CD4-positive, alpha-beta T cell (primary cell): Measurements from ENCODE around the gene GLP2R. TPM values are rescaled to one million over a fixed set of nuclear protein-coding genes. Genes with fewer than 3 reads are reported as not detected.

Experiments
- ATAC-seq: fragments of 200-7000 bp; cut with Tn5 transposase; one replicate; pipeline ENCODE4 v1.10.0; 2022; ENCODE audit warnings: mild to moderate bottlenecking; ENCODE audit not compliant: poor library complexity
- CTCF ChIA-PET: fragments of 350-600 bp; sonication (Branson Sonifier 250); formaldehyde crosslinking; loops from one replicate; lab custom pipeline; 2021; ENCODE audit warnings: antibody characterized with exemption, inconsistent platforms; lab: Charles Lee
- POLR2A ChIA-PET: fragments of 350-600 bp; sonication (Branson Sonifier 250); formaldehyde crosslinking; loops from one replicate; lab custom pipeline; 2021; ENCODE audit warnings: antibody characterized with exemption, inconsistent platforms; lab: Charles Lee
- DNase-seq, 14 experiments: peaks; one replicate each; pipeline ENCODE4 v3.0.0-alpha.2; 2013 to 2020; ENCODE audit warnings: mixed read lengths in 2 of 14
- H3K27ac ChIP-seq, 2 donors: one replicate each; pipeline versions ENCODE4 v1.5.1 to v1.7.0; 2013; ENCODE audit warnings: low read length in 2 of 2, low read depth in 1 of 2, mild to moderate bottlenecking in 1 of 2
- H3K27me3 ChIP-seq, 2 experiments: 1 replicate in 1 of 2; 2 replicates in 1 of 2; pipeline versions ENCODE4 v1.6.1 to v1.7.0; 2013; ENCODE audit warnings: low read length in 2 of 2, control low read depth in 1 of 2, mild to moderate bottlenecking in 1 of 2, moderate library complexity in 1 of 2; ENCODE audit not compliant: insufficient read depth in 2 of 2, control insufficient read depth in 1 of 2
- H3K36me3 ChIP-seq: one replicate; pipeline ENCODE4 v1.6.1; 2013; ENCODE audit warnings: low read length, control low read depth; ENCODE audit not compliant: insufficient read depth
- H3K4me1 ChIP-seq: one replicate; pipeline ENCODE4 v1.6.1; 2013; ENCODE audit warnings: low read length, control low read depth; ENCODE audit not compliant: insufficient read depth
- H3K4me3 ChIP-seq: one replicate; pipeline ENCODE4 v1.5.1; 2013; ENCODE audit warnings: mild to moderate bottlenecking, low read length, moderate library complexity
- H3K9me3 ChIP-seq, 2 experiments: 1 replicate in 1 of 2; 2 replicates in 1 of 2; pipeline versions ENCODE4 v1.6.1 to v1.7.0; 2013; ENCODE audit warnings: low read length in 2 of 2, mild to moderate bottlenecking in 2 of 2, control low read depth in 1 of 2, moderate library complexity in 1 of 2; ENCODE audit not compliant: control insufficient read depth in 1 of 2, insufficient read depth in 1 of 2
- H3K27ac Mint-ChIP-seq: one replicate; pipeline ENCODE4 v1.8.0; 2020; ENCODE audit warnings: mixed read lengths
- H3K27me3 Mint-ChIP-seq: one replicate; pipeline ENCODE4 v1.8.0; 2021; ENCODE audit warnings: mixed read lengths
- H3K36me3 Mint-ChIP-seq: one replicate; pipeline ENCODE4 v1.8.0; 2021; ENCODE audit warnings: low read depth, mixed read lengths
- H3K4me1 Mint-ChIP-seq: one replicate; pipeline ENCODE4 v1.8.0; 2021; ENCODE audit warnings: low read depth, mixed read lengths
- H3K4me3 Mint-ChIP-seq: one replicate; pipeline ENCODE4 v1.8.0; 2020; ENCODE audit warnings: mild to moderate bottlenecking, mixed read lengths
- H3K9me3 Mint-ChIP-seq: one replicate; pipeline ENCODE4 v1.8.0; 2020; ENCODE audit warnings: mixed read lengths
- CTCF ChIP-seq: fragments of 200-600 bp; IDR thresholded peaks from one replicate; pipeline ENCODE4 v1.8.0; 2022; ENCODE audit warnings: antibody characterized with exemption, mild to moderate bottlenecking
- intact Hi-C, 2 experiments: fragments of 100-400 bp; cut with DNase I in 1 of 2; cut with micrococcal nuclease in 1 of 2; formaldehyde crosslinking; loops; one replicate each; pipeline versions ENCODE4 v1.15.1 to v1.9.0; 2023 to 2025; cut with DNase I, micrococcal nuclease
- total RNA-seq, 174 experiments: library from RNA in 2 of 174; stranded (reverse) in 2 of 174; gene quantifications; one replicate each; pipeline ENCODE4 v1.2.3 and lab custom pipeline; 2021 to 2026

GLP2R gene
- total RNA-seq, 2 experiments from 2014 or later: not detected

- Mint-ChIP-seq H3K27ac (no peak overlapping the region), H3K27me3 (peaks cover 34% of the 10 kb centered on the region), H3K4me1 (no peaks in the 10 kb centered on the region), H3K9me3 (no peaks in the 10 kb centered on the region), H3K36me3 (no peaks in the 10 kb centered on the region), H3K4me3 (no peak overlapping the region)
- Histone ChIP-seq H3K4me3 (no peak overlapping the region), H3K27ac (no peak overlapping the region), H3K9me3 (no peaks in the 10 kb centered on the region), H3K36me3 (no peaks in the 10 kb centered on the region), H3K4me1 (no peaks in the 10 kb centered on the region), H3K27me3 (no peaks in the 10 kb centered on the region)
- intact Hi-C loops: no loop called here
- DNase-seq: no peak
- ChIA-PET CTCF (no interaction called here), POLR2A (no interaction called here)
- no peak for ATAC-seq
- no peak for TF ChIP-seq CTCF
Measured at GRCh38 chr17:9895923-9896322, 70.2 kb downstream of the GLP2R start.

GRCh38 chr17:9897372-9897968, 71.7 kb downstream of the GLP2R start:
- Histone ChIP-seq H3K9me3 (no peaks in the 10 kb centered on the region), H3K4me3 (no peak overlapping the region), H3K27ac (no peak overlapping the region), H3K27me3 (no peaks in the 10 kb centered on the region), H3K4me1 (no peaks in the 10 kb centered on the region), H3K36me3 (no peaks in the 10 kb centered on the region)
- Mint-ChIP-seq H3K9me3 (no peaks in the 10 kb centered on the region), H3K27me3 (peaks cover 34% of the 10 kb centered on the region), H3K4me3 (no peak overlapping the region), H3K4me1 (no peaks in the 10 kb centered on the region), H3K27ac (no peak overlapping the region), H3K36me3 (no peaks in the 10 kb centered on the region)
- no peak for ATAC-seq
- intact Hi-C loops: no loop called here
- ChIA-PET POLR2A (no interaction called here), CTCF (no interaction called here)
- DNase-seq: no peak
- no peak for TF ChIP-seq CTCF

- intact Hi-C loops: no loop called here
- DNase-seq: no peak
- ChIA-PET CTCF (no interaction called here), POLR2A (no interaction called here)
- no peak overlapping the region for H3K4me3 Mint-ChIP-seq
- H3K27me3 Mint-ChIP-seq: peaks cover 33% of the 10 kb centered on the region
- ATAC-seq: no peak
- H3K27ac Mint-ChIP-seq: no peak overlapping the region
- no peaks in the 10 kb centered on the region for H3K36me3 Mint-ChIP-seq
- no peaks in the 10 kb centered on the region for H3K9me3 Mint-ChIP-seq
- Histone ChIP-seq H3K27me3 (no peaks in the 10 kb centered on the region), H3K36me3 (no peaks in the 10 kb centered on the region), H3K9me3 (no peaks in the 10 kb centered on the region), H3K27ac (no peak overlapping the region), H3K4me3 (no peak overlapping the region), H3K4me1 (no peaks in the 10 kb centered on the region)
- H3K4me1 Mint-ChIP-seq: no peaks in the 10 kb centered on the region
- no peak for TF ChIP-seq CTCF
Measured at GRCh38 chr17:9898812-9899211, 73.1 kb downstream of the GLP2R start.
